ENCODE data around the gene NUDT21. TPM values are rescaled to one million over a fixed set of nuclear protein-coding genes. Genes with fewer than 3 reads are reported as not detected.

The NUDT21 gene
- total and polyA plus RNA-seq, 7 experiments from 2014 or later = 63.9 to 191 (median 80.7) TPM

DNA sequence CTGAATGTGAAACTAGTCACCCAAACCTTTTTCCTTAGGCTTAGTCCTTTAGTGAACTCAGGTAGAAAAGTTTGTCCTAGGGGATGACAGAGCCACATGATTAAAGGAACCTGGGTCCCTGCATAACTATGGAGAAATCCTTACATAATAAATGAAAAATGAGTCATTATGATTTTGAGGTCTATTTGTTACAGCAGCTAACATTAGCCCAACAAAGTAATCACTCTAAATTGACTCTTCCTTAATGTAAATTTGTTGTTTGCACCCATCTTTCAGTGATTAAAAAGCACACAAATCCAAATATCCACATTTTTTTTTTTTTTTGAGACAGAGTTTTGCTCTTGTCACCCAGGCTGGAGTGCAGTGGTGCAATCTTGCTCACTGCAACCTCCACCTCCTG, 32.3 kb upstream of the NUDT21 start:
- intact Hi-C loops (cut with micrococcal nuclease) = no loop called here
- no peak overlapping the region for H3K4me3 Mint-ChIP-seq
- no peaks in the 10 kb centered on the region for H3K27me3 Mint-ChIP-seq
- ATAC-seq (no peak), DNase-seq (no peak)
- Histone ChIP-seq H3K27me3 (ENCODE audit: control insufficient read depth in 2 of 2, insufficient read depth in 2 of 2, low read length in 2 of 2) (no peaks in the 10 kb centered on the region), H3K27ac (ENCODE audit: low read depth, low read length) (no peak overlapping the region), H3K9me3 (ENCODE audit: control insufficient read depth in 2 of 3, low read length in 3 of 3) (no peaks in the 10 kb centered on the region), H3K4me3 (ENCODE audit: low read length) (no peak overlapping the region), H3K4me1 (ENCODE audit: control insufficient read depth in 2 of 2, insufficient read depth in 2 of 2, low read length in 2 of 2) (no peaks in the 10 kb centered on the region), H3K36me3 (ENCODE audit: control insufficient read depth in 2 of 3, insufficient read depth in 3 of 3, low read length in 3 of 3) (peaks cover 3 to 55% (median 3%) of the 10 kb centered on the region in 3 experiments)
- POLR2A ChIA-PET = no interaction called here
- CTCF ChIA-PET = no interaction called here
- peaks cover 8 to 44% (median 21%) of the 10 kb centered on the region in 5 donors for H3K36me3 Mint-ChIP-seq
- H3K9me3 Mint-ChIP-seq = peaks cover 0 to 4% (median 0%) of the 10 kb centered on the region in 11 donors
- peak overlapping the region in 1 of 9 donors; percentile 72 for H3K27ac Mint-ChIP-seq
- H3K4me1 Mint-ChIP-seq = peaks cover 0 to 5% (median 0%) of the 10 kb centered on the region in 7 donors

DNA sequence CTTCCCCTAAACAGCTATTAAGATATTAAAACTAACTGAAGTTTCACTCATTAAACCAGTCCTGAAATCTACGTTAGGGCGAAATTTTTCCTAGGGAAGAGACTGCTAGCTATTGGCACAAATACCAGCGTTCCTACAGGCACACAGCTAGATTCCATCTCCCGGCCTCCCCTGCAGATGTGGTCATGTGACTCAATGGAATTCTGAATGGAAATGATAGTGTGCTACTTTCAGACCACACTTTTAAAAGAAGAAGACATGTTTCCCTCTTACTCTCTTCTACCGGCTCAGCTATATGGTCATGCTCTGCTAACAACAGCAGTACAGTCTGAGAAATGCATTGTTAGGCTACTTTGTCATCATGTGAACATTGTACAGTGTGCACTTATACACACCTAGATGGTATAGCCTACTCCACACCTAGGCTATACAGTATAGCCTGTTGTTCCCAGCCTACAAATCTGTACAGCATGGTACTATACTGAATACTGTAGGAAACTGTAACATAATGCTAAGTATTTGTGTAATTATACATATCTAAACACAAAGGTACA, 31.6 kb upstream of the NUDT21 start:
- Histone ChIP-seq H3K36me3 (ENCODE audit: control insufficient read depth in 2 of 3, insufficient read depth in 3 of 3, low read length in 3 of 3) (peaks cover 3 to 60% (median 3%) of the 10 kb centered on the region in 3 experiments), H3K27me3 (ENCODE audit: control insufficient read depth in 2 of 2, insufficient read depth in 2 of 2, low read length in 2 of 2) (no peaks in the 10 kb centered on the region), H3K9me3 (ENCODE audit: control insufficient read depth in 2 of 3, low read length in 3 of 3) (no peaks in the 10 kb centered on the region), H3K4me1 (ENCODE audit: control insufficient read depth in 2 of 2, insufficient read depth in 2 of 2, low read length in 2 of 2) (no peaks in the 10 kb centered on the region), H3K4me3 (ENCODE audit: low read length) (no peak overlapping the region), H3K27ac (ENCODE audit: low read depth, low read length) (no peak overlapping the region)
- ATAC-seq = no peak
- ChIA-PET CTCF (no interaction called here), POLR2A (no interaction called here)
- H3K4me1 Mint-ChIP-seq = peaks cover 0 to 2% (median under 1%) of the 10 kb centered on the region in 7 donors
- intact Hi-C loops (cut with micrococcal nuclease) = no loop called here
- H3K36me3 Mint-ChIP-seq = peaks cover 8 to 39% (median 17%) of the 10 kb centered on the region in 5 donors
- no peak overlapping the region for H3K27ac Mint-ChIP-seq
- H3K4me3 Mint-ChIP-seq = no peak overlapping the region
- peaks cover 0 to 4% (median 0%) of the 10 kb centered on the region in 11 donors for H3K9me3 Mint-ChIP-seq
- H3K27me3 Mint-ChIP-seq = no peaks in the 10 kb centered on the region
- DNase-seq = no peak

- no peak overlapping the region for H3K4me3 ChIP-seq (ENCODE audit: low read length)
- Mint-ChIP-seq H3K27me3 (no peaks in the 10 kb centered on the region), H3K27ac (peak overlapping the region in 6 of 9 donors; percentile 20 to 73 (median 50)), H3K9me3 (peaks cover 0 to 4% (median 0%) of the 10 kb centered on the region in 11 donors), H3K36me3 (peaks cover 8 to 43% (median 22%) of the 10 kb centered on the region in 5 donors), H3K4me1 (peaks cover 0 to 8% (median 0%) of the 10 kb centered on the region in 7 donors), H3K4me3 (no peak overlapping the region)
- ATAC-seq = no peak
- no peaks in the 10 kb centered on the region for H3K9me3 ChIP-seq (ENCODE audit: control insufficient read depth in 2 of 3, low read length in 3 of 3)
- peaks cover 3 to 69% (median 3%) of the 10 kb centered on the region in 3 experiments for H3K36me3 ChIP-seq (ENCODE audit: control insufficient read depth in 2 of 3, insufficient read depth in 3 of 3, low read length in 3 of 3)
- intact Hi-C loops (cut with micrococcal nuclease) = no loop called here
- DNase-seq = no peak
- H3K27ac ChIP-seq (ENCODE audit: low read depth, low read length) = no peak overlapping the region
- POLR2A ChIA-PET = no interaction called here
- CTCF ChIA-PET = no interaction called here
- no peaks in the 10 kb centered on the region for H3K27me3 ChIP-seq (ENCODE audit: control insufficient read depth in 2 of 2, insufficient read depth in 2 of 2, low read length in 2 of 2)
- no peaks in the 10 kb centered on the region for H3K4me1 ChIP-seq (ENCODE audit: control insufficient read depth in 2 of 2, insufficient read depth in 2 of 2, low read length in 2 of 2)
Observed at GRCh38 chr16:56481468-56482122, 30.5 kb upstream of the NUDT21 start.

GRCh38 chr16:56480776-56481467, 29.8 kb upstream of the NUDT21 start:
- intact Hi-C loops (cut with micrococcal nuclease) = no loop called here
- Histone ChIP-seq H3K27ac (ENCODE audit: low read depth, low read length) (no peak overlapping the region), H3K36me3 (ENCODE audit: control insufficient read depth in 2 of 3, insufficient read depth in 3 of 3, low read length in 3 of 3) (peaks cover 3 to 76% (median 6%) of the 10 kb centered on the region in 3 experiments), H3K9me3 (ENCODE audit: control insufficient read depth in 2 of 3, low read length in 3 of 3) (no peaks in the 10 kb centered on the region), H3K27me3 (ENCODE audit: control insufficient read depth in 2 of 2, insufficient read depth in 2 of 2, low read length in 2 of 2) (no peaks in the 10 kb centered on the region), H3K4me1 (ENCODE audit: control insufficient read depth in 2 of 2, insufficient read depth in 2 of 2, low read length in 2 of 2) (no peaks in the 10 kb centered on the region), H3K4me3 (ENCODE audit: low read length) (no peak overlapping the region)
- H3K27ac Mint-ChIP-seq = peak overlapping the region in 7 of 9 donors; percentile 44 to 83 (median 51)
- peaks cover 0 to 11% (median 0%) of the 10 kb centered on the region in 7 donors for H3K4me1 Mint-ChIP-seq
- H3K27me3 Mint-ChIP-seq = no peaks in the 10 kb centered on the region
- no peak for DNase-seq
- H3K9me3 Mint-ChIP-seq = no peaks in the 10 kb centered on the region
- peaks cover 4 to 44% (median 23%) of the 10 kb centered on the region in 5 donors for H3K36me3 Mint-ChIP-seq
- ChIA-PET POLR2A (no interaction called here), CTCF (no interaction called here)
- no peak overlapping the region for H3K4me3 Mint-ChIP-seq
- ATAC-seq = no peak

GRCh38 chr16:56479469-56479868, 28.3 kb upstream of the NUDT21 start:
- no peaks in the 10 kb centered on the region for H3K9me3 ChIP-seq (ENCODE audit: control insufficient read depth in 2 of 3, low read length in 3 of 3)
- POLR2A ChIA-PET = no interaction called here
- no peaks in the 10 kb centered on the region for H3K27me3 Mint-ChIP-seq
- H3K36me3 ChIP-seq (ENCODE audit: control insufficient read depth in 2 of 3, insufficient read depth in 3 of 3, low read length in 3 of 3) = peaks cover 0 to 86% (median 21%) of the 10 kb centered on the region in 3 experiments
- H3K4me1 ChIP-seq (ENCODE audit: control insufficient read depth in 2 of 2, insufficient read depth in 2 of 2, low read length in 2 of 2) = no peaks in the 10 kb centered on the region
- no peak for ATAC-seq
- H3K9me3 Mint-ChIP-seq = no peaks in the 10 kb centered on the region
- H3K4me1 Mint-ChIP-seq = peaks cover 0 to 11% (median 0%) of the 10 kb centered on the region in 7 donors
- no peak for DNase-seq
- no peak overlapping the region for H3K4me3 Mint-ChIP-seq
- H3K36me3 Mint-ChIP-seq = peaks cover 4 to 46% (median 22%) of the 10 kb centered on the region in 5 donors
- no peaks in the 10 kb centered on the region for H3K27me3 ChIP-seq (ENCODE audit: control insufficient read depth in 2 of 2, insufficient read depth in 2 of 2, low read length in 2 of 2)
- H3K4me3 ChIP-seq (ENCODE audit: low read length) = no peak overlapping the region
- intact Hi-C loops (cut with micrococcal nuclease) = no loop called here
- CTCF ChIA-PET = interaction anchor here (0.6 kb wide), 1 partner anchor 155 kb away, joined by 3 read pairs; no protein-coding TSS in a partner anchor
- H3K27ac ChIP-seq (ENCODE audit: low read depth, low read length) = no peak overlapping the region
- H3K27ac Mint-ChIP-seq = peak overlapping the region in 8 of 9 donors; percentile 26 to 57 (median 42)

GRCh38 chr16:56478281-56479049, 27.3 kb upstream of the NUDT21 start:
- no peak overlapping the region for H3K4me3 Mint-ChIP-seq
- intact Hi-C loops (cut with micrococcal nuclease) = no loop called here
- no peaks in the 10 kb centered on the region for H3K9me3 Mint-ChIP-seq
- CTCF ChIA-PET = no interaction called here
- H3K27me3 Mint-ChIP-seq = no peaks in the 10 kb centered on the region
- ATAC-seq (no peak), DNase-seq (no peak)
- POLR2A ChIA-PET = no interaction called here
- no peaks in the 10 kb centered on the region for H3K4me1 ChIP-seq (ENCODE audit: control insufficient read depth in 2 of 2, insufficient read depth in 2 of 2, low read length in 2 of 2)
- peak overlapping the region in 1 of 9 donors; percentile 45 for H3K27ac Mint-ChIP-seq
- H3K27ac ChIP-seq (ENCODE audit: low read depth, low read length) = no peak overlapping the region
- H3K4me3 ChIP-seq (ENCODE audit: low read length) = no peak overlapping the region
- H3K36me3 Mint-ChIP-seq = peaks cover 4 to 46% (median 22%) of the 10 kb centered on the region in 5 donors
- peaks cover 0 to 11% (median 0%) of the 10 kb centered on the region in 7 donors for H3K4me1 Mint-ChIP-seq
- H3K9me3 ChIP-seq (ENCODE audit: control insufficient read depth in 2 of 3, low read length in 3 of 3) = no peaks in the 10 kb centered on the region
- peaks cover 0 to 86% (median 23%) of the 10 kb centered on the region in 3 experiments for H3K36me3 ChIP-seq (ENCODE audit: control insufficient read depth in 2 of 3, insufficient read depth in 3 of 3, low read length in 3 of 3)
- H3K27me3 ChIP-seq (ENCODE audit: control insufficient read depth in 2 of 2, insufficient read depth in 2 of 2, low read length in 2 of 2) = no peaks in the 10 kb centered on the region

All from naive thymus-derived CD4-positive, alpha-beta T cell (primary cell).